Trophoblast cell (in vitro differentiated cells and primary cell): ENCODE results near the gene ELOVL4.

Experiments
- DNase-seq, 2 donors: peaks; one replicate each; pipeline ENCODE4 v3.0.0-alpha.2; 2016
- H2AFZ ChIP-seq: 2 replicates; pipeline ENCODE4 v1.6.1; 2013; ENCODE audit warnings: low read length, moderate library complexity, mild to moderate bottlenecking; ENCODE audit not compliant: insufficient read depth, poor library complexity
- H2AK5ac ChIP-seq: 2 replicates; pipeline ENCODE4 v1.6.1; 2013; ENCODE audit warnings: mild to moderate bottlenecking, low read length
- H2BK120ac ChIP-seq: 2 replicates; pipeline ENCODE4 v1.6.1; 2013; ENCODE audit warnings: low read length, mild to moderate bottlenecking, moderate library complexity; ENCODE audit not compliant: insufficient read depth, poor library complexity
- H2BK12ac ChIP-seq: 2 replicates; pipeline ENCODE4 v1.6.1; 2013; ENCODE audit warnings: mild to moderate bottlenecking, low read length, moderate library complexity
- H2BK5ac ChIP-seq: 2 replicates; pipeline ENCODE4 v1.6.1; 2013; ENCODE audit warnings: low read length, low read depth, moderate library complexity, mild to moderate bottlenecking; ENCODE audit not compliant: poor library complexity
- H3K14ac ChIP-seq: 2 replicates; pipeline ENCODE4 v1.6.1; 2013; ENCODE audit warnings: mild to moderate bottlenecking, low read length
- H3K18ac ChIP-seq: 2 replicates; pipeline ENCODE4 v1.6.1; 2013; ENCODE audit warnings: mild to moderate bottlenecking, low read length
- H3K23ac ChIP-seq: 2 replicates; pipeline ENCODE4 v1.6.1; 2013; ENCODE audit warnings: low read length
- H3K27ac ChIP-seq: 2 replicates; pipeline ENCODE4 v1.5.1; 2013; ENCODE audit warnings: low read depth, mild to moderate bottlenecking, inconsistent platforms, low read length, moderate library complexity
- H3K27me3 ChIP-seq: 2 replicates; pipeline ENCODE4 v1.6.1; 2013; ENCODE audit warnings: inconsistent platforms, mild to moderate bottlenecking, low read length, moderate library complexity; ENCODE audit not compliant: insufficient read depth
- H3K36me3 ChIP-seq, 2 experiments: 1 replicate in 1 of 2; 2 replicates in 1 of 2; pipeline ENCODE4 v1.6.1; 2013; ENCODE audit warnings: low read length in 2 of 2, mild to moderate bottlenecking in 2 of 2, moderate library complexity in 1 of 2; ENCODE audit not compliant: insufficient read depth in 2 of 2, control insufficient read depth in 1 of 2
- H3K4ac ChIP-seq: 2 replicates; pipeline ENCODE4 v1.6.1; 2013; ENCODE audit warnings: low read depth, mild to moderate bottlenecking, low read length, moderate library complexity
- H3K4me1 ChIP-seq, 2 experiments: 1 replicate in 1 of 2; 2 replicates in 1 of 2; pipeline ENCODE4 v1.6.1; 2013; ENCODE audit warnings: low read length in 2 of 2, mild to moderate bottlenecking in 2 of 2, moderate library complexity in 1 of 2; ENCODE audit not compliant: insufficient read depth in 2 of 2, control insufficient read depth in 1 of 2
- H3K4me2 ChIP-seq: 2 replicates; pipeline ENCODE4 v1.6.1; 2013; ENCODE audit warnings: inconsistent platforms, mild to moderate bottlenecking, low read length, moderate library complexity
- H3K4me3 ChIP-seq: 2 replicates; pipeline ENCODE4 v1.5.1; 2013; ENCODE audit warnings: mild to moderate bottlenecking, low read depth, low read length, inconsistent platforms
- H3K79me1 ChIP-seq: one replicate; pipeline ENCODE4 v1.6.1; 2013; ENCODE audit warnings: low read length
- H3K79me2 ChIP-seq: 2 replicates; pipeline ENCODE4 v1.6.1; 2013; ENCODE audit warnings: low read length, mild to moderate bottlenecking; ENCODE audit not compliant: control insufficient read depth, insufficient read depth, poor library complexity
- H3K9ac ChIP-seq: 2 replicates; pipeline ENCODE4 v1.6.1; 2013; ENCODE audit warnings: mild to moderate bottlenecking, low read length
- H3K9me3 ChIP-seq: 2 replicates; pipeline ENCODE4 v1.6.1; 2013; ENCODE audit warnings: low read depth, mild to moderate bottlenecking, control low read depth, inconsistent platforms, low read length; ENCODE audit not compliant: insufficient read depth
- H4K12ac ChIP-seq: 2 replicates; pipeline ENCODE4 v1.6.1; 2013; ENCODE audit warnings: low read depth, mild to moderate bottlenecking, low read length, moderate library complexity
- H4K8ac ChIP-seq: 2 replicates; pipeline ENCODE4 v1.6.1; 2013; ENCODE audit warnings: low read depth, mild to moderate bottlenecking, low read length, moderate library complexity
- H4K91ac ChIP-seq: one replicate; pipeline ENCODE4 v1.6.1; 2013; ENCODE audit warnings: low read depth, mild to moderate bottlenecking, low read length, moderate library complexity
- WGBS: extraction: QIAGEN DNeasy Blood & Tissue Kit; methylation state at CpG from one replicate; pipeline ENCODE4 v1.1.7; 2013; ENCODE audit warnings: missing lambda C conversion rate; ENCODE audit not compliant: insufficient read length, insufficient coverage; ENCODE audit errors: extremely low coverage; 5-methylcytosine and 5-hydroxymethylcytosine counted together

The ELOVL4 gene

GRCh38 chr6:79896075-79896449 is 51.3 kb downstream of the ELOVL4 start:
- H2BK120ac ChIP-seq: no peak overlapping the region
- H2AK5ac ChIP-seq: no peak overlapping the region
- no peak overlapping the region for H4K91ac ChIP-seq
- no peak overlapping the region for H3K4ac ChIP-seq
- H3K14ac ChIP-seq: no peak overlapping the region
- no peak overlapping the region for H3K23ac ChIP-seq
- H3K9me3 ChIP-seq: peaks cover 1% of the 10 kb centered on the region
- DNase-seq: no peak
- no peaks in the 10 kb centered on the region for H3K36me3 ChIP-seq
- H3K4me2 ChIP-seq: no peak overlapping the region
- no peak overlapping the region for H2AFZ ChIP-seq
- no peaks in the 10 kb centered on the region for H3K27me3 ChIP-seq
- H3K79me1 ChIP-seq: no peaks in the 10 kb centered on the region
- H3K4me1 ChIP-seq: no peaks in the 10 kb centered on the region
- H4K12ac ChIP-seq: no peak overlapping the region
- no CpG with 5 or more reads among the region's 5 CpGs for WGBS
- H3K9ac ChIP-seq: no peak overlapping the region
- H2BK5ac ChIP-seq: no peak overlapping the region
- no peak overlapping the region for H3K27ac ChIP-seq
- no peak overlapping the region for H4K8ac ChIP-seq
- H3K4me3 ChIP-seq: no peak overlapping the region
- no peak overlapping the region for H2BK12ac ChIP-seq
- no peak overlapping the region for H3K18ac ChIP-seq
- no peaks in the 10 kb centered on the region for H3K79me2 ChIP-seq

- H3K9ac ChIP-seq: no peak overlapping the region
These were observed 51.8 kb downstream of the ELOVL4 start for GRCh38 chr6:79895382-79896074.

GRCh38 chr6:79894939-79895338 is 52.4 kb downstream of the ELOVL4 start:
- Histone ChIP-seq H3K4ac (no peak overlapping the region), H3K14ac (no peak overlapping the region), H3K27me3 (no peaks in the 10 kb centered on the region), H3K23ac (no peak overlapping the region), H3K9me3 (peaks cover 1% of the 10 kb centered on the region), H2AFZ (no peak overlapping the region), H4K12ac (no peak overlapping the region), H2BK5ac (no peak overlapping the region), H3K9ac (no peak overlapping the region), H3K18ac (no peak overlapping the region), H3K4me3 (no peak overlapping the region), H3K79me1 (no peaks in the 10 kb centered on the region), H3K36me3 (no peaks in the 10 kb centered on the region), H2BK120ac (no peak overlapping the region), H2BK12ac (no peak overlapping the region), H3K4me1 (no peaks in the 10 kb centered on the region), H3K4me2 (no peak overlapping the region), H3K79me2 (no peaks in the 10 kb centered on the region), H2AK5ac (no peak overlapping the region), H4K8ac (no peak overlapping the region), H4K91ac (no peak overlapping the region), H3K27ac (no peak overlapping the region)
- peak in 1 of 2 donors; percentile 72 for DNase-seq
- WGBS: no CpG with 5 or more reads among the region's 1 CpG

More at GRCh38 chr6:79895382-79896074, 51.8 kb downstream of the ELOVL4 start:
- no peaks in the 10 kb centered on the region for H3K4me1 ChIP-seq
- H4K12ac ChIP-seq: no peak overlapping the region
- H2BK120ac ChIP-seq: no peak overlapping the region
- no peak overlapping the region for H3K14ac ChIP-seq
- no peak overlapping the region for H4K91ac ChIP-seq
- H2BK5ac ChIP-seq: no peak overlapping the region
- no peak overlapping the region for H3K18ac ChIP-seq
- no peak overlapping the region for H2AK5ac ChIP-seq
- H3K4me2 ChIP-seq: no peak overlapping the region
- H3K27ac ChIP-seq: no peak overlapping the region
- H3K79me2 ChIP-seq: no peaks in the 10 kb centered on the region
- no peak for DNase-seq
- H4K8ac ChIP-seq: no peak overlapping the region
- no peak overlapping the region for H2BK12ac ChIP-seq
- H2AFZ ChIP-seq: no peak overlapping the region
- H3K79me1 ChIP-seq: no peaks in the 10 kb centered on the region
- no peak overlapping the region for H3K4me3 ChIP-seq
- no peaks in the 10 kb centered on the region for H3K36me3 ChIP-seq
- no peak overlapping the region for H3K23ac ChIP-seq
- no peaks in the 10 kb centered on the region for H3K27me3 ChIP-seq
- no peak overlapping the region for H3K4ac ChIP-seq
- H3K9me3 ChIP-seq: peaks cover 1% of the 10 kb centered on the region

- Histone ChIP-seq H3K14ac (no peak overlapping the region), H3K27ac (no peak overlapping the region), H4K8ac (no peak overlapping the region), H3K18ac (no peak overlapping the region), H3K4ac (no peak overlapping the region), H3K9ac (no peak overlapping the region), H2AK5ac (no peak overlapping the region), H3K4me1 (no peaks in the 10 kb centered on the region), H3K79me2 (no peaks in the 10 kb centered on the region), H2AFZ (no peak overlapping the region), H2BK120ac (no peak overlapping the region), H3K27me3 (no peaks in the 10 kb centered on the region), H3K4me2 (no peak overlapping the region), H4K91ac (no peak overlapping the region), H3K79me1 (no peaks in the 10 kb centered on the region), H4K12ac (no peak overlapping the region), H3K9me3 (no peaks in the 10 kb centered on the region), H3K36me3 (no peaks in the 10 kb centered on the region), H2BK12ac (no peak overlapping the region), H2BK5ac (no peak overlapping the region), H3K23ac (no peak overlapping the region), H3K4me3 (no peak overlapping the region)
- WGBS: no CpG with 5 or more reads among the region's 3 CpGs
- DNase-seq: no peak
These were observed 58.8 kb downstream of the ELOVL4 start for GRCh38 chr6:79888587-79888986.
